GM12872 (cell line): ENCODE results near the gene AMFR.

ENCODE experiments used
- CTCF ChIP-seq: IDR thresholded peaks from 3 replicates; pipeline ENCODE4 v1.5.1; 2011; ENCODE audit warnings: low read depth, mild to moderate bottlenecking, low read length, moderate library complexity; ENCODE audit not compliant: insufficient read depth

AMFR gene

GRCh38 chr16:56340864-56341365 is 84.4 kb downstream of the AMFR start:
- TF ChIP-seq CTCF, result no peak

- TF ChIP-seq CTCF, result no peak
Measured at GRCh38 chr16:56340416-56340815, 84.9 kb downstream of the AMFR start.

- no peak for TF ChIP-seq CTCF
Measured at GRCh38 chr16:56339431-56340195, 85.7 kb downstream of the AMFR start.

- no peak for TF ChIP-seq CTCF
Measured at GRCh38 chr16:56338566-56339318, 86.6 kb downstream of the AMFR start.

GRCh38 chr16:56337858-56338325 is 87.5 kb downstream of the AMFR start:
- TF ChIP-seq CTCF, result no peak

GRCh38 chr16:56337131-56337857 is 88.1 kb downstream of the AMFR start:
- TF ChIP-seq CTCF, result no peak

GRCh38 chr16:56336711-56337110 is 88.6 kb downstream of the AMFR start:
- TF ChIP-seq CTCF, result no peak
